Testis (tissue), 2 donors: ENCODE measurements around the gene CEMIP.

ENCODE experiments used
- CTCF ChIP-seq, 3 experiments: fragments of 450-650 bp in 2 of 3; fragments of 200-600 bp in 1 of 3; sonication (generic) in 1 of 3; IDR thresholded peaks; one replicate each; pipeline ENCODE4 v1.5.1; 2016 to 2019; ENCODE audit warnings: antibody characterized with exemption in 3 of 3, mild to moderate bottlenecking in 2 of 3, moderate library complexity in 1 of 3
- POLR2A ChIP-seq: fragments of 450-650 bp; IDR thresholded peaks from one replicate; pipeline ENCODE4 v1.6.1; 2017; ENCODE audit warnings: antibody characterized with exemption, mild to moderate bottlenecking, moderate library complexity

- TF ChIP-seq CTCF (IDR thresholded peaks at IDR 0.05) (no peak), POLR2A (no peak)
Observed at GRCh38 chr15:80819001-80819400, 39.8 kb downstream of the CEMIP start.
